ENCODE measurements around the gene TUFT1. TPM values are rescaled to one million over a fixed set of nuclear protein-coding genes. Genes with fewer than 3 reads are reported as not detected.

The TUFT1 gene
- total and polyA plus RNA-seq, 2 of the 8 experiments (the other 6 are each of a cell fraction or from before 2014, with no cell fraction given): 7.3 to 10.4 TPM

GRCh38 chr1:151511636-151512215 lies 28.4 kb upstream of the TUFT1 start:
- FAIRE-seq: no peak
- peak in 1 of 2 experiments; percentile 71; a peak in 2 of 4 replicates for TF ChIP-seq SIN3A (conservative IDR thresholded peaks at IDR 0.05 in 1 of 2, IDR thresholded peaks at IDR 0.05 in 1 of 2; ENCODE audit: low read depth in 1 of 2, low read length in 2 of 2)
- no peak for TF ChIP-seq CHD2 (IDR thresholded peaks at IDR 0.05; ENCODE audit: low read length)
- TF ChIP-seq RNF2 (IDR thresholded peaks at IDR 0.05; ENCODE audit: borderline replicate concordance, low read depth, low read length, missing control alignments, poor library complexity, severe bottlenecking): no peak
- TF ChIP-seq KDM5A (IDR thresholded peaks at IDR 0.05; ENCODE audit: low read length): no peak
- no peak for TF ChIP-seq EZH2 (IDR thresholded peaks at IDR 0.05; ENCODE audit: low read depth, low read length, severe bottlenecking)
- TF ChIP-seq BACH1 (IDR thresholded peaks at IDR 0.05; ENCODE audit: low read length): no peak
- no peak for TF ChIP-seq FOSL1 (IDR thresholded peaks at IDR 0.05; ENCODE audit: insufficient read depth, low read depth, low read length)
- TF ChIP-seq ZNF274 (IDR thresholded peaks at IDR 0.05; ENCODE audit: borderline replicate concordance, extremely low read depth, low read length): no peak
- no peak for TF ChIP-seq SP2 (IDR thresholded peaks at IDR 0.05; ENCODE audit: low read length)
- no peak for TF ChIP-seq HDAC6 (IDR thresholded peaks at IDR 0.05; ENCODE audit: low read depth, low read length)

More at GRCh38 chr1:151511636-151512215, 28.4 kb upstream of the TUFT1 start:
- peak overlapping the region; percentile 43 to 59 (median 58) for H3K9ac ChIP-seq (replicated peaks in 1 of 4; ENCODE audit: extremely low read depth in 1 of 4, low read depth in 3 of 4, low read length in 3 of 4)
- H3K14ac ChIP-seq (ENCODE audit: insufficient read length): no peak overlapping the region
- no peak overlapping the region for H2BK120ac ChIP-seq (replicated peaks; ENCODE audit: low read depth, low read length)
- H4K91ac ChIP-seq (replicated peaks; ENCODE audit: insufficient read length, low read length): no peak overlapping the region
- H3K27me3 ChIP-seq (replicated peaks in 1 of 4; ENCODE audit: control insufficient read depth in 3 of 4, extremely low read depth in 1 of 4, insufficient read depth in 3 of 4, low read length in 3 of 4): 0 out of 7 replicates have a peak, but pooled peaks cover 0 to 3% (median 0%) of the 10 kb centered on the region in 4 experiments
- no peaks in the 10 kb centered on the region for H3K9me3 ChIP-seq (ENCODE audit: insufficient read depth in 2 of 2, low read depth in 1 of 2, low read length in 1 of 2)
- peak overlapping the region; percentile 83 to 98 for H3K4me2 ChIP-seq (ENCODE audit: insufficient read depth in 1 of 2, low read depth in 2 of 2, low read length in 2 of 2)
- H3K27ac ChIP-seq (ENCODE audit: low read depth, low read length): peak overlapping the region; percentile 17; the same call in 1 of the 2 replicates
- peaks cover 14% of the 10 kb centered on the region for H3K79me1 ChIP-seq (ENCODE audit: low read depth, low read length)
- H3K56ac ChIP-seq (replicated peaks; ENCODE audit: insufficient read length, low read depth, low read length): peak overlapping the region; percentile 52
- H2BK5ac ChIP-seq (ENCODE audit: low read depth, low read length): peak overlapping the region; percentile 71; the same call in 1 of the 2 replicates
- peak overlapping the region; percentile 83 for H3K18ac ChIP-seq (ENCODE audit: extremely low read depth, low read length)
- no peak overlapping the region for H2BK20ac ChIP-seq (ENCODE audit: low read length)
- ChIA-PET CTCF (ENCODE audit: partially characterized antibody) (interaction anchor here (1.0 to 1.5 kb wide), 4 partner anchors 21 to 66 kb away, joined by 3 read pairs; no protein-coding TSS in a partner anchor), POLR2A (ENCODE audit: partially characterized antibody) (interaction anchor here (0.6 to 17.1 kb wide), 9 partner anchors 9 to 211 kb away, joined by 3 to 283 read pairs (median 8); partner anchors contain the start of gene TUFT1)
- no peak overlapping the region for H2AK5ac ChIP-seq (ENCODE audit: low read depth, low read length)
- peaks cover 0 to 2% of the 10 kb centered on the region in 2 experiments for H4K20me1 ChIP-seq (replicated peaks in 1 of 2; ENCODE audit: control insufficient read depth in 1 of 2, insufficient read depth in 2 of 2, low read length in 2 of 2)
- peak overlapping the region; percentile 31 for H4K8ac ChIP-seq (ENCODE audit: extremely low read depth, insufficient read depth, low read length)
- H3K36me3 ChIP-seq (ENCODE audit: control insufficient read depth in 2 of 4, insufficient read depth in 4 of 4, low read length in 3 of 4): no peaks in the 10 kb centered on the region
- DNase-seq (ENCODE audit: low read depth in 1 of 2, low spot score in 2 of 2): peak in 1 of 2 experiments; percentile 63
- H3K23ac ChIP-seq (ENCODE audit: insufficient read length): no peak overlapping the region
- peak overlapping the region; percentile 7 for H3K4ac ChIP-seq (replicated peaks; ENCODE audit: insufficient read length, low read depth, low read length)
- WGBS, 2 experiments (ENCODE audit: extremely low coverage in 1 of 2, insufficient coverage in 1 of 2, insufficient read length in 1 of 2, insufficient replicate concordance in 2 of 2, low coverage in 1 of 2, low lambda C conversion rate in 2 of 2, missing lambda C conversion rate in 1 of 2): 4% methylated on average over 22 of the region's 23 CpGs; no CpG with 5 or more reads in 1 of the 2 experiments
- H3K79me2 ChIP-seq (ENCODE audit: control insufficient read depth in 1 of 2, insufficient read depth in 2 of 2, low read length in 2 of 2): peaks cover 0 to 39% of the 10 kb centered on the region in 2 experiments; a peak in 2 of 4 replicates
- H2AFZ ChIP-seq (ENCODE audit: low read length): no peak overlapping the region
- H4K5ac ChIP-seq (ENCODE audit: insufficient read length, low read depth, low read length): peak overlapping the region; percentile 82
- peaks cover 24% of the 10 kb centered on the region for H3K23me2 ChIP-seq (ENCODE audit: low read depth, low read length)
- peak overlapping the region; percentile 80 to 85 (median 84) for H3K4me3 ChIP-seq (ENCODE audit: extremely low read depth in 1 of 4, insufficient read depth in 2 of 4, low read depth in 3 of 4, low read length in 4 of 4)
- peaks cover 19 to 36% (median 21%) of the 10 kb centered on the region in 4 experiments for H3K4me1 ChIP-seq (replicated peaks in 1 of 4; ENCODE audit: control insufficient read depth in 3 of 4, insufficient read depth in 4 of 4, low read length in 3 of 4)
- peak overlapping the region; percentile 72; the same call in 1 of the 2 replicates for H2BK15ac ChIP-seq (ENCODE audit: low read length)
- peak overlapping the region; percentile 97; the same call in 1 of the 2 replicates for H2BK12ac ChIP-seq (ENCODE audit: low read depth, low read length)
